HCT116 (cell line): ENCODE results near the gene KRTDAP. TPM values are rescaled to one million over a fixed set of nuclear protein-coding genes. Genes with fewer than 3 reads are reported as not detected.

Experiments
- ATAC-seq: fragments of 200-7000 bp; cut with Tn5 transposase; 2 replicates; pipeline ENCODE4 v1.9.1; 2020; ENCODE audit warnings: mild to moderate bottlenecking, moderate library complexity
- BruUV-seq: library from RNA; stranded (reverse); fragments of 400-500 nt; replicated peaks from 2 replicates; lab custom pipeline; 2021; lab: Mats Ljungman, UMichigan
- CTCF ChIA-PET: fragments of 300-600 bp; sonication (Branson Sonifier 250); formaldehyde crosslinking; loops from one replicate; lab custom pipeline; 2021; ENCODE audit warnings: antibody characterized with exemption; lab: Charles Lee
- POLR2A ChIA-PET: fragments of 300-600, 350-600 bp; sonication (Branson Sonifier 250); formaldehyde crosslinking; loops from one replicate; lab custom pipeline; 2021; ENCODE audit warnings: antibody characterized with exemption; lab: Charles Lee
- RAD21 ChIA-PET, 2 experiments: fragments of 300-600 bp; sonication (Branson Sonifier 250); formaldehyde crosslinking; loops; one replicate each; lab custom pipeline; 2023; ENCODE audit warnings: low total read pairs in 2 of 2; ENCODE audit not compliant: uncharacterized antibody in 2 of 2, unreplicated experiment in 2 of 2, low non-redundant PET in 1 of 2; lab: Charles Lee
- DNase-seq: peaks from one replicate; pipeline ENCODE4 v3.0.0-alpha.2; 2010; ENCODE audit warnings: low read depth, low spot score
- H2AFZ ChIP-seq: fragments of 200-600 bp; shearing (Covaris generic), sonication (generic); 2 replicates; pipeline ENCODE4 v1.6.1; 2017; ENCODE audit warnings: low read depth, mixed run types, mixed read lengths, antibody characterized with exemption, low read length; ENCODE audit not compliant: poor library complexity, severe bottlenecking
- H3K27ac ChIP-seq: 2 replicates; pipeline ENCODE4 v1.5.1; 2012; ENCODE audit warnings: low read depth, low read length
- H3K27me3 ChIP-seq: fragments of 200-600 bp; sonication (generic); 2 replicates; pipeline ENCODE4 v1.6.1; 2016; ENCODE audit warnings: mixed run types, low read length, mixed read lengths; ENCODE audit not compliant: insufficient read depth
- H3K36me3 ChIP-seq, 2 experiments: fragments of 200-500 bp in 1 of 2; fragments of 200-600 bp in 1 of 2; sonication (Bioruptor generic) in 1 of 2; sonication (generic) in 1 of 2; 2 replicates each; pipeline versions ENCODE4 v1.5.1 to v1.6.1; 2014 to 2016; ENCODE audit warnings: low read length in 2 of 2, inconsistent platforms in 1 of 2, mixed read lengths in 1 of 2, mixed run types in 1 of 2; ENCODE audit not compliant: insufficient read depth in 2 of 2, control insufficient read depth in 1 of 2
- H3K4me1 ChIP-seq, 2 experiments: fragments of 200-600 bp in 1 of 2; sonication (generic) in 1 of 2; 2 replicates each; pipeline versions ENCODE4 v1.5.1 to v1.6.1; 2012 to 2017; ENCODE audit warnings: low read length in 2 of 2, inconsistent platforms in 1 of 2, mild to moderate bottlenecking in 1 of 2, mixed read lengths in 1 of 2, mixed run types in 1 of 2, moderate library complexity in 1 of 2; ENCODE audit not compliant: insufficient read depth in 2 of 2, control insufficient read depth in 1 of 2
- H3K4me2 ChIP-seq: fragments of 200-600 bp; sonication (generic); 2 replicates; pipeline ENCODE4 v1.6.1; 2017; ENCODE audit warnings: mixed run types, low read length, mixed read lengths
- H3K4me3 ChIP-seq, 2 experiments: fragments of 200-600 bp in 1 of 2; sonication (generic) in 1 of 2; replicated peaks in 1 of 2; 2 replicates each; pipeline ENCODE4 v1.5.1; 2011 to 2016; ENCODE audit warnings: low read length in 2 of 2, control low read depth in 1 of 2, low read depth in 1 of 2, mild to moderate bottlenecking in 1 of 2, mixed read lengths in 1 of 2, mixed run types in 1 of 2
- H3K79me2 ChIP-seq: fragments of 200-600 bp; sonication (generic); 2 replicates; pipeline ENCODE4 v1.6.1; 2017; ENCODE audit warnings: mild to moderate bottlenecking, mixed run types, low read length, moderate library complexity, mixed read lengths; ENCODE audit not compliant: insufficient read depth
- H3K9ac ChIP-seq: fragments of 200-600 bp; sonication (generic); 2 replicates; pipeline ENCODE4 v1.6.1; 2016; ENCODE audit warnings: low read length, mixed read lengths
- H3K9me2 ChIP-seq: fragments of 200-600 bp; sonication (generic), shearing (Covaris generic); 2 replicates; pipeline ENCODE4 v1.6.1; 2017; ENCODE audit warnings: mixed run types, mild to moderate bottlenecking, moderate library complexity; ENCODE audit not compliant: insufficient read depth
- H3K9me3 ChIP-seq, 2 experiments: fragments of 200-500 bp in 1 of 2; fragments of 200-600 bp in 1 of 2; sonication (Bioruptor generic) in 1 of 2; sonication (generic) in 1 of 2; 2 replicates each; pipeline ENCODE4 v1.6.1; 2014 to 2017; ENCODE audit warnings: low read length in 2 of 2, mixed read lengths in 2 of 2, inconsistent platforms in 1 of 2, low read depth in 1 of 2, mild to moderate bottlenecking in 1 of 2, mixed run types in 1 of 2, moderate library complexity in 1 of 2; ENCODE audit not compliant: control insufficient read depth in 1 of 2, insufficient read depth in 1 of 2
- H4K20me1 ChIP-seq: fragments of 200-600 bp; sonication (generic), shearing (Covaris generic); 2 replicates; pipeline ENCODE4 v1.6.1; 2017; ENCODE audit warnings: mixed run types, mild to moderate bottlenecking, moderate library complexity; ENCODE audit not compliant: insufficient read depth
- CEBPB ChIP-seq: IDR thresholded peaks from 2 replicates; pipeline ENCODE4 v1.6.1; 2012; ENCODE audit warnings: low read depth
- ELF1 ChIP-seq: IDR thresholded peaks from 2 replicates; pipeline ENCODE4 v1.6.1; 2012; ENCODE audit warnings: low read depth, borderline replicate concordance
- POLR2A ChIP-seq: IDR thresholded peaks from 2 replicates; pipeline ENCODE4 v1.7.0; 2011; ENCODE audit warnings: borderline replicate concordance; ENCODE audit not compliant: insufficient read depth, insufficient read length; ENCODE audit errors: extremely low read depth
- REST ChIP-seq: IDR thresholded peaks from 2 replicates; pipeline ENCODE4 v1.6.1; 2012; ENCODE audit warnings: low read depth
- ZNF274 ChIP-seq: fragments of 200-500 bp; sonication (Bioruptor generic); IDR thresholded peaks from 2 replicates; pipeline ENCODE4 v1.6.1; 2014; ENCODE audit warnings: mild to moderate bottlenecking, low read depth, low read length, inconsistent platforms
- intact Hi-C: fragments of 100-400 bp; cut with micrococcal nuclease; formaldehyde crosslinking; loops from 2 replicates; pipeline ENCODE4 v1.10.0; 2022
- total RNA-seq: library from RNA; stranded (reverse); gene quantifications from one replicate; pipeline ENCODE4 v1.2.1, GENCODE V29; 2021; ENCODE audit not compliant: unreplicated experiment

The KRTDAP gene
- total RNA-seq, 1 experiment from 2014 or later: 0.74 TPM

- TF ChIP-seq REST (no peak), ZNF274 (no peak), POLR2A (no peak), CEBPB (no peak)
Measured at GRCh38 chr19:35493971-35494370, 3.7 kb upstream of the KRTDAP start (continued).

GRCh38 chr19:35491836-35492360 is 1.6 kb upstream of the KRTDAP start:
- no peaks in the 10 kb centered on the region for H4K20me1 ChIP-seq
- H3K4me3 ChIP-seq: no peak overlapping the region
- intact Hi-C loops: no loop called here
- ChIA-PET CTCF (no interaction called here), POLR2A (interaction anchor here (1.2 kb wide), 1 partner anchor 19 kb away, joined by 4 read pairs; no protein-coding TSS in a partner anchor), RAD21 (no interaction called here)
- H3K36me3 ChIP-seq: no peaks in the 10 kb centered on the region
- no peak overlapping the region for H3K4me2 ChIP-seq
- no peak overlapping the region for H3K27ac ChIP-seq
- H2AFZ ChIP-seq: no peak overlapping the region
- no peaks in the 10 kb centered on the region for H3K9me3 ChIP-seq
- H3K27me3 ChIP-seq: peaks cover under 1% of the 10 kb centered on the region; the same call in 1 of the 2 replicates
- peaks cover 4 to 11% of the 10 kb centered on the region in 2 experiments; a peak in 3 of 4 replicates for H3K4me1 ChIP-seq
- H3K79me2 ChIP-seq: no peaks in the 10 kb centered on the region
- ATAC-seq (no peak), DNase-seq (no peak)
- TF ChIP-seq CEBPB (no peak), REST (no peak), ELF1 (no peak)
- H3K9ac ChIP-seq: no peak overlapping the region
- BruUV-seq: no TSS peak
- no peaks in the 10 kb centered on the region for H3K9me2 ChIP-seq
